ENCODE measurements around the gene PCBP4. TPM values are rescaled to one million over a fixed set of nuclear protein-coding genes. Genes with fewer than 3 reads are reported as not detected.

PCBP4 gene
- total RNA-seq, 2 experiments from 2014 or later = 2.0 to 12.5 TPM

DNA sequence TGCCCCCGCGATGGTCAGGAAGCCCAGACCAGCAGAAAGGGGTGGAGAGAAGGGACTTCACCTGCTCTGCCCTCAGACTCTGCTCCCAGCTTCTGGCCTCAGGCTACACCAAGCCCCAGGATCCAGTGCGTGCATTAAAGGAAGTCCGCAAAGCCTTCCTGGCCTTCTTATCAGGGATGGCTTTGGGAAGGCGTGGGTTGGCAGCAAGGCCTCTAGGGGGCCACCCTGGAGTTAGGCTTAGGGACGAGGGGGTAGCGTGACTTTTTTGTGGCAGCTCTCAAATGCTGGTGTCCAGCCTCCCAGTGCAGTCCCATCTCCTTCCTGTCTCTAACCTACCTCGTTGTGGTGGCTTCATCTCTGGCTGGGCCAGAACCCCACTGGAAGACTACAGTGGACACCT, 47.4 kb upstream of the PCBP4 start:
- Histone ChIP-seq H3K9me3 (ENCODE audit: low read length) (no peaks in the 10 kb centered on the region), H4K20me1 (ENCODE audit: insufficient read depth, low read length) (no peaks in the 10 kb centered on the region), H3K9me2 (ENCODE audit: insufficient read depth, low read length) (no peaks in the 10 kb centered on the region), H3K4me3 (ENCODE audit: low read depth, low read length, poor library complexity, severe bottlenecking) (no peak overlapping the region), H2AFZ (ENCODE audit: low read length) (no peak overlapping the region), H3K79me2 (ENCODE audit: insufficient read depth, low read depth, low read length) (no peaks in the 10 kb centered on the region), H3K4me1 (ENCODE audit: insufficient read depth, low read length, poor library complexity, severe bottlenecking) (peaks cover 8% of the 10 kb centered on the region), H3K36me3 (ENCODE audit: insufficient read depth, low read length) (no peaks in the 10 kb centered on the region), H3K4me2 (ENCODE audit: low read length) (no peak overlapping the region), H3K27ac (ENCODE audit: low read depth, low read length, poor library complexity, severe bottlenecking) (no peak overlapping the region)
- intact Hi-C loops (cut with micrococcal nuclease; ENCODE audit: unreplicated experiment) = no loop called here
- no TSS peak for BruUV-seq (replicated peaks)
- TF ChIP-seq EZH2phosphoT487 (IDR thresholded peaks at IDR 0.05; ENCODE audit: borderline replicate concordance, low read depth, low read length) = no peak
- TF ChIP-seq, protein P1, sequence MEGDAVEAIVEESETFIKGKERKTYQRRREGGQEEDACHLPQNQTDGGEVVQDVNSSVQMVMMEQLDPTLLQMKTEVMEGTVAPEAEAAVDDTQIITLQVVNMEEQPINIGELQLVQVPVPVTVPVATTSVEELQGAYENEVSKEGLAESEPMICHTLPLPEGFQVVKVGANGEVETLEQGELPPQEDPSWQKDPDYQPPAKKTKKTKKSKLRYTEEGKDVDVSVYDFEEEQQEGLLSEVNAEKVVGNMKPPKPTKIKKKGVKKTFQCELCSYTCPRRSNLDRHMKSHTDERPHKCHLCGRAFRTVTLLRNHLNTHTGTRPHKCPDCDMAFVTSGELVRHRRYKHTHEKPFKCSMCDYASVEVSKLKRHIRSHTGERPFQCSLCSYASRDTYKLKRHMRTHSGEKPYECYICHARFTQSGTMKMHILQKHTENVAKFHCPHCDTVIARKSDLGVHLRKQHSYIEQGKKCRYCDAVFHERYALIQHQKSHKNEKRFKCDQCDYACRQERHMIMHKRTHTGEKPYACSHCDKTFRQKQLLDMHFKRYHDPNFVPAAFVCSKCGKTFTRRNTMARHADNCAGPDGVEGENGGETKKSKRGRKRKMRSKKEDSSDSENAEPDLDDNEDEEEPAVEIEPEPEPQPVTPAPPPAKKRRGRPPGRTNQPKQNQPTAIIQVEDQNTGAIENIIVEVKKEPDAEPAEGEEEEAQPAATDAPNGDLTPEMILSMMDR (conservative IDR thresholded peaks at IDR 0.05; ENCODE audit: low read length) = peak; percentile 53
- no peak for DNase-seq (ENCODE audit: low spot score)
- ChIA-PET POLR2A (no interaction called here), CTCF (ENCODE audit: unreplicated experiment) (no interaction called here)

DNA sequence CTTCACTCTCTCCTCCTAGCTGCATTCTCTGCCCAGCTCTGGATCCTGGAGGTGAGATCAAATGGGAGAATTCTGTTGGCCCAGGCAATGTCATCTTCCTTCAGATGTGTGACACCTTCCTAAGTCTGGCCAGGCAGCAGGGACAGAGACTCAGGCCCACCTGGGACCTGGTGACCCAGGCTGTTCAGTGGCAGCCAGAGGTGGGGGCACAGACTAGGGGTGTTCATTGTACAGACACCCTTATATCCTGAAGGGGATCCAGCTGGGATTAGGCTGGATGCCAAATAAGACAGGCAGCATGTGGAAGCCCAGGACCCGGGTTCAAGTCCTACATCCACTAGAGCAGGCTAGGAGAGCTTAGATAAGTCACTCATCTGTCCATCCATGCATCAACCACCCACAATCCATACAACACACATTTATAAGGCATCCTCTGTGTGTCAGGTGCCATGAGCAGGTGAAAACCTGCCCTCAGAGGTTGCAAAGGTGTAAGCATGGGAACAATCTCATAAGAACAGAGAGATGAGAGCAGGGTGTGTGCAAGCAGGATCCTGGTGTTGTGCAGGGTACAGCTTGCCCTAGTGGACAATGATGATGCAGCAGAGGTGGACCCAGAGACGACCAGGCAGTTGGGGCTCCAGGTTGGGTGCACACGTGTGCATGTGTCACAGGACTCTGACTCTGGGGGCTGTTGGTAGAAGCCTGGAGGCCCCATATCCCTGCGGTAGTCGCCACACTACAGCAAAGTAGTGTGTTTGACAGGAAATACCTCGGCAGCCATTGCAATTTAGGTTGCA, 46.7 kb upstream of the PCBP4 start:
- Histone ChIP-seq H3K4me2 (ENCODE audit: low read length) (no peak overlapping the region), H2AFZ (ENCODE audit: low read length) (no peak overlapping the region), H3K9me2 (ENCODE audit: insufficient read depth, low read length) (no peaks in the 10 kb centered on the region), H3K79me2 (ENCODE audit: insufficient read depth, low read depth, low read length) (no peaks in the 10 kb centered on the region), H3K36me3 (ENCODE audit: insufficient read depth, low read length) (no peaks in the 10 kb centered on the region), H3K27ac (ENCODE audit: low read depth, low read length, poor library complexity, severe bottlenecking) (no peak overlapping the region), H4K20me1 (ENCODE audit: insufficient read depth, low read length) (no peaks in the 10 kb centered on the region), H3K4me1 (ENCODE audit: insufficient read depth, low read length, poor library complexity, severe bottlenecking) (peaks cover 8% of the 10 kb centered on the region), H3K9me3 (ENCODE audit: low read length) (no peaks in the 10 kb centered on the region), H3K4me3 (ENCODE audit: low read depth, low read length, poor library complexity, severe bottlenecking) (no peak overlapping the region)
- BruUV-seq (replicated peaks) = no TSS peak
- DNase-seq (ENCODE audit: low spot score) = no peak
- ChIA-PET POLR2A (interaction anchor here (2.0 kb wide), 1 partner anchor 12 kb away, joined by 4 read pairs; no protein-coding TSS in a partner anchor), CTCF (ENCODE audit: unreplicated experiment) (no interaction called here)
- TF ChIP-seq, protein P1 (conservative IDR thresholded peaks at IDR 0.05; ENCODE audit: low read length) = no peak
- no peak for TF ChIP-seq EZH2phosphoT487 (IDR thresholded peaks at IDR 0.05; ENCODE audit: borderline replicate concordance, low read depth, low read length)
- intact Hi-C loops (cut with micrococcal nuclease; ENCODE audit: unreplicated experiment) = no loop called here

DNA sequence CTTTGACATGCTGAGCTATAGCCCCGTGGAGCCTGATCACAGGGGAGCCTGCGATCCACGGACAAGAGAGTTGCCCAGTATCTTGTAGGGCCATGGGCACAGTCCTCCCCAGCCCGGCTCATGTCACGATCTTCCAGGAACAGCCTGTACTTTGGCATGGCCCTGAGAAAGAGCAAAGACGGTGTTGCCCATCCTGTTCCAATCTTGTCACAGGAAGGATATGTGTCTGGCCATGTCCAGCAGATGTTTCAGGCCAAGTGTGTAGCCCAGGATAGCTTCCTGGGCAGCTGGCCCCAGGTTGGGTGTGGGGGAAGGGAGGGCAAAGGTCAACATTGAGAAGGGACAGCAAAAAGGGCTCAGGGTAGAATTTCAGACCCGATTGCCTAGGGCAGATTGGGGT, 45.4 kb upstream of the PCBP4 start:
- POLR2A ChIA-PET = interaction anchor here (2.0 kb wide), 1 partner anchor 13 kb away, joined by 4 read pairs; no protein-coding TSS in a partner anchor
- Histone ChIP-seq H3K36me3 (ENCODE audit: insufficient read depth, low read length) (no peaks in the 10 kb centered on the region), H3K79me2 (ENCODE audit: insufficient read depth, low read depth, low read length) (no peaks in the 10 kb centered on the region), H3K27ac (ENCODE audit: low read depth, low read length, poor library complexity, severe bottlenecking) (no peak overlapping the region), H4K20me1 (ENCODE audit: insufficient read depth, low read length) (no peaks in the 10 kb centered on the region), H3K4me1 (ENCODE audit: insufficient read depth, low read length, poor library complexity, severe bottlenecking) (peaks cover 8% of the 10 kb centered on the region), H2AFZ (ENCODE audit: low read length) (no peak overlapping the region), H3K9me2 (ENCODE audit: insufficient read depth, low read length) (no peaks in the 10 kb centered on the region), H3K9me3 (ENCODE audit: low read length) (no peaks in the 10 kb centered on the region), H3K4me2 (ENCODE audit: low read length) (no peak overlapping the region), H3K4me3 (ENCODE audit: low read depth, low read length, poor library complexity, severe bottlenecking) (no peak overlapping the region)
- intact Hi-C loops (cut with micrococcal nuclease; ENCODE audit: unreplicated experiment) = no loop called here
- DNase-seq (ENCODE audit: low spot score) = no peak
- CTCF ChIA-PET (ENCODE audit: unreplicated experiment) = no interaction called here
- BruUV-seq (replicated peaks) = no TSS peak
- no peak for TF ChIP-seq EZH2phosphoT487 (IDR thresholded peaks at IDR 0.05; ENCODE audit: borderline replicate concordance, low read depth, low read length)
- TF ChIP-seq, protein P1 (conservative IDR thresholded peaks at IDR 0.05; ENCODE audit: low read length) = no peak
